Hepatocyte (in vitro differentiated cells): ENCODE measurements around the gene CFAP97. TPM values are rescaled to one million over a fixed set of nuclear protein-coding genes. Genes with fewer than 3 reads are reported as not detected.

Experiments used
- DNase-seq: peaks from one replicate; pipeline ENCODE4 v3.0.0-alpha.2; 2016; ENCODE audit warnings: low spot score
- H2AFZ ChIP-seq: fragments of 200-600 bp; sonication (generic); 2 replicates; pipeline ENCODE4 v1.6.0; 2016; ENCODE audit warnings: antibody characterized with exemption, mild to moderate bottlenecking
- H3K27ac ChIP-seq: fragments of 200-600 bp; sonication (generic); 2 replicates; pipeline ENCODE4 v1.5.1; 2016; ENCODE audit warnings: mild to moderate bottlenecking
- H3K27me3 ChIP-seq: fragments of 200-600 bp; sonication (generic); 2 replicates; pipeline ENCODE4 v1.6.1; 2016
- H3K36me3 ChIP-seq: fragments of 200-600 bp; sonication (generic); replicated peaks from 2 replicates; pipeline ENCODE4 v1.5.1; 2016; ENCODE audit warnings: low read depth; ENCODE audit not compliant: insufficient read depth
- H3K4me1 ChIP-seq: fragments of 200-600 bp; sonication (generic); 2 replicates; pipeline ENCODE4 v1.5.1; 2016; ENCODE audit warnings: mild to moderate bottlenecking, moderate library complexity; ENCODE audit not compliant: insufficient read depth
- H3K4me2 ChIP-seq: fragments of 200-600 bp; sonication (generic); 2 replicates; pipeline ENCODE4 v1.6.0; 2016
- H3K4me3 ChIP-seq: fragments of 200-600 bp; sonication (generic); 2 replicates; pipeline ENCODE4 v1.5.1; 2016; ENCODE audit warnings: mild to moderate bottlenecking
- H3K79me2 ChIP-seq: fragments of 200-600 bp; sonication (generic); 2 replicates; pipeline ENCODE4 v1.6.0; 2017; ENCODE audit warnings: mild to moderate bottlenecking
- H3K9me2 ChIP-seq: fragments of 200-600 bp; sonication (generic); replicated peaks from 2 replicates; pipeline ENCODE4 v1.6.0; 2017; ENCODE audit warnings: mild to moderate bottlenecking; ENCODE audit not compliant: insufficient read depth
- H3K9me3 ChIP-seq: fragments of 200-600 bp; sonication (generic); 2 replicates; pipeline ENCODE4 v1.5.1; 2016; ENCODE audit warnings: low read depth, mild to moderate bottlenecking
- H4K20me1 ChIP-seq: fragments of 200-600 bp; sonication (generic); 2 replicates; pipeline ENCODE4 v1.6.0; 2016; ENCODE audit warnings: mild to moderate bottlenecking; ENCODE audit not compliant: insufficient read depth, poor library complexity, severe bottlenecking
- EZH2 ChIP-seq: fragments of 200-600 bp; sonication (generic); IDR thresholded peaks from 2 replicates; pipeline ENCODE4 v1.6.1; 2016; ENCODE audit warnings: antibody characterized with exemption, mild to moderate bottlenecking, borderline replicate concordance
- EZH2phosphoT487 ChIP-seq: fragments of 200-600 bp; sonication (generic); IDR thresholded peaks from one replicate; pipeline ENCODE4 v1.6.1; 2018; ENCODE audit warnings: antibody characterized with exemption, mild to moderate bottlenecking, low read depth, moderate library complexity; ENCODE audit not compliant: unreplicated experiment, severe bottlenecking
- WGBS: methylation state at CpG from one replicate; pipeline ENCODE4 v1.1.6; 2016; ENCODE audit warnings: low lambda C conversion rate; ENCODE audit errors: missing lambda C conversion rate; 5-methylcytosine and 5-hydroxymethylcytosine counted together
- polyA plus RNA-seq: library from polyadenylated mRNA; unstranded; fragments of >200 nt; fragmentation: Nextera tagmentation; extraction: Ambion mirVana; gene quantifications from 2 replicates; pipeline ENCODE4 v1.2.1, GENCODE V29; 2016
- total RNA-seq: library from RNA; depleted of rRNA; stranded (reverse); fragments of >200 nt; gene quantifications from 2 replicates; pipeline ENCODE4 v1.2.3, GENCODE V29; 2014
- TF ChIP-seq, protein P1 (sequence below): fragments of 200-600 bp; sonication (generic); IDR thresholded peaks from 2 replicates; pipeline ENCODE4 v1.5.1; 2016; ENCODE audit warnings: antibody characterized with exemption, mild to moderate bottlenecking; ENCODE audit not compliant: poor library complexity

The CFAP97 gene
- total and polyA plus RNA-seq, 2 experiments from 2014 or later: 16.5 to 28.9 TPM

GRCh38 chr4:185137233-185137925, 66.4 kb downstream of the CFAP97 start:
- WGBS: 88% methylated on average over 24 of the region's 24 CpGs
- no peaks in the 10 kb centered on the region for H3K4me1 ChIP-seq
- no peak overlapping the region for H3K4me3 ChIP-seq
- no peak for DNase-seq
- no peaks in the 10 kb centered on the region for H3K79me2 ChIP-seq
- H3K9me2 ChIP-seq: no peaks in the 10 kb centered on the region
- no peak overlapping the region for H2AFZ ChIP-seq
- no peaks in the 10 kb centered on the region for H3K27me3 ChIP-seq
- TF ChIP-seq EZH2 (no peak), EZH2phosphoT487 (no peak)
- TF ChIP-seq, protein P1, sequence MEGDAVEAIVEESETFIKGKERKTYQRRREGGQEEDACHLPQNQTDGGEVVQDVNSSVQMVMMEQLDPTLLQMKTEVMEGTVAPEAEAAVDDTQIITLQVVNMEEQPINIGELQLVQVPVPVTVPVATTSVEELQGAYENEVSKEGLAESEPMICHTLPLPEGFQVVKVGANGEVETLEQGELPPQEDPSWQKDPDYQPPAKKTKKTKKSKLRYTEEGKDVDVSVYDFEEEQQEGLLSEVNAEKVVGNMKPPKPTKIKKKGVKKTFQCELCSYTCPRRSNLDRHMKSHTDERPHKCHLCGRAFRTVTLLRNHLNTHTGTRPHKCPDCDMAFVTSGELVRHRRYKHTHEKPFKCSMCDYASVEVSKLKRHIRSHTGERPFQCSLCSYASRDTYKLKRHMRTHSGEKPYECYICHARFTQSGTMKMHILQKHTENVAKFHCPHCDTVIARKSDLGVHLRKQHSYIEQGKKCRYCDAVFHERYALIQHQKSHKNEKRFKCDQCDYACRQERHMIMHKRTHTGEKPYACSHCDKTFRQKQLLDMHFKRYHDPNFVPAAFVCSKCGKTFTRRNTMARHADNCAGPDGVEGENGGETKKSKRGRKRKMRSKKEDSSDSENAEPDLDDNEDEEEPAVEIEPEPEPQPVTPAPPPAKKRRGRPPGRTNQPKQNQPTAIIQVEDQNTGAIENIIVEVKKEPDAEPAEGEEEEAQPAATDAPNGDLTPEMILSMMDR: no peak
- H3K9me3 ChIP-seq: no peaks in the 10 kb centered on the region
- no peak overlapping the region for H3K4me2 ChIP-seq
- H4K20me1 ChIP-seq: no peaks in the 10 kb centered on the region
- no peaks in the 10 kb centered on the region for H3K36me3 ChIP-seq
- H3K27ac ChIP-seq: no peak overlapping the region

- H3K27ac ChIP-seq: no peak overlapping the region
- no peaks in the 10 kb centered on the region for H3K79me2 ChIP-seq
- no peaks in the 10 kb centered on the region for H4K20me1 ChIP-seq
- peak; percentile 69 for DNase-seq
- no peaks in the 10 kb centered on the region for H3K36me3 ChIP-seq
- no peaks in the 10 kb centered on the region for H3K4me1 ChIP-seq
- H3K4me2 ChIP-seq: no peak overlapping the region
- H3K27me3 ChIP-seq: no peaks in the 10 kb centered on the region
- 35% methylated on average over 3 of the region's 3 CpGs for WGBS
- H3K4me3 ChIP-seq: no peak overlapping the region
- H2AFZ ChIP-seq: no peak overlapping the region
- no peak for TF ChIP-seq EZH2
- no peak for TF ChIP-seq EZH2phosphoT487
- TF ChIP-seq, protein P1: peak; percentile 84
- no peaks in the 10 kb centered on the region for H3K9me2 ChIP-seq
- H3K9me3 ChIP-seq: no peaks in the 10 kb centered on the region
Measured at GRCh38 chr4:185134307-185134869, 69.4 kb downstream of the CFAP97 start.

GRCh38 chr4:185128272-185129119, 75.3 kb downstream of the CFAP97 start:
- Histone ChIP-seq H3K4me3 (peak overlapping the region; percentile 75), H2AFZ (peak overlapping the region; percentile 94), H4K20me1 (no peaks in the 10 kb centered on the region), H3K27me3 (peaks cover 19% of the 10 kb centered on the region), H3K4me1 (peaks cover 9% of the 10 kb centered on the region), H3K4me2 (peak overlapping the region; percentile 100), H3K36me3 (no peaks in the 10 kb centered on the region), H3K9me3 (no peaks in the 10 kb centered on the region), H3K79me2 (no peaks in the 10 kb centered on the region), H3K9me2 (no peaks in the 10 kb centered on the region), H3K27ac (no peak overlapping the region)
- WGBS: 3% methylated on average over 64 of the region's 74 CpGs
- peak; percentile 26 for DNase-seq
- TF ChIP-seq EZH2phosphoT487: no peak
- TF ChIP-seq EZH2: no peak
- TF ChIP-seq, protein P1: no peak
